Neural crest cell (in vitro differentiated cells): ENCODE data around the gene SH3PXD2A. TPM values are rescaled to one million over a fixed set of nuclear protein-coding genes. Genes with fewer than 3 reads are reported as not detected.
A peak's percentile ranks its signal among the peaks of the same experiment; 100 is the strongest.

Experiments
- DNase-seq: peaks from one replicate; pipeline ENCODE4 v3.0.0; 2021; ENCODE audit warnings: low read depth, mixed read lengths, low spot score
- H3K27ac Mint-ChIP-seq: one replicate; pipeline ENCODE4 v1.8.0; 2021; ENCODE audit warnings: mild to moderate bottlenecking, mixed read lengths; ENCODE audit not compliant: unreplicated experiment
- H3K27me3 Mint-ChIP-seq: 2 replicates; pipeline ENCODE4 v1.8.0; 2021; ENCODE audit warnings: low read depth, mild to moderate bottlenecking, mixed read lengths
- H3K36me3 Mint-ChIP-seq: 2 replicates; pipeline ENCODE4 v1.8.0; 2021; ENCODE audit warnings: low read depth, mild to moderate bottlenecking, mixed read lengths
- H3K4me1 Mint-ChIP-seq: 2 replicates; pipeline ENCODE4 v1.8.0; 2021; ENCODE audit warnings: mixed read lengths
- H3K4me3 Mint-ChIP-seq: one replicate; pipeline ENCODE4 v1.8.0; 2021; ENCODE audit warnings: mild to moderate bottlenecking, mixed read lengths
- H3K9me3 Mint-ChIP-seq: 2 replicates; pipeline ENCODE4 v1.8.0; 2021; ENCODE audit warnings: mixed read lengths
- total RNA-seq: library from RNA; stranded (reverse); gene quantifications from 2 replicates; pipeline ENCODE4 v1.2.1, GENCODE V29; 2021
- TF ChIP-seq, protein P1 (sequence below): fragments of 200-600 bp; sonication (generic); conservative IDR thresholded peaks from 2 replicates; pipeline ENCODE4 v1.5.0; 2021; ENCODE audit warnings: antibody characterized with exemption, mild to moderate bottlenecking

SH3PXD2A gene
- total RNA-seq, 1 donor from 2014 or later: 22.8 TPM

DNA sequence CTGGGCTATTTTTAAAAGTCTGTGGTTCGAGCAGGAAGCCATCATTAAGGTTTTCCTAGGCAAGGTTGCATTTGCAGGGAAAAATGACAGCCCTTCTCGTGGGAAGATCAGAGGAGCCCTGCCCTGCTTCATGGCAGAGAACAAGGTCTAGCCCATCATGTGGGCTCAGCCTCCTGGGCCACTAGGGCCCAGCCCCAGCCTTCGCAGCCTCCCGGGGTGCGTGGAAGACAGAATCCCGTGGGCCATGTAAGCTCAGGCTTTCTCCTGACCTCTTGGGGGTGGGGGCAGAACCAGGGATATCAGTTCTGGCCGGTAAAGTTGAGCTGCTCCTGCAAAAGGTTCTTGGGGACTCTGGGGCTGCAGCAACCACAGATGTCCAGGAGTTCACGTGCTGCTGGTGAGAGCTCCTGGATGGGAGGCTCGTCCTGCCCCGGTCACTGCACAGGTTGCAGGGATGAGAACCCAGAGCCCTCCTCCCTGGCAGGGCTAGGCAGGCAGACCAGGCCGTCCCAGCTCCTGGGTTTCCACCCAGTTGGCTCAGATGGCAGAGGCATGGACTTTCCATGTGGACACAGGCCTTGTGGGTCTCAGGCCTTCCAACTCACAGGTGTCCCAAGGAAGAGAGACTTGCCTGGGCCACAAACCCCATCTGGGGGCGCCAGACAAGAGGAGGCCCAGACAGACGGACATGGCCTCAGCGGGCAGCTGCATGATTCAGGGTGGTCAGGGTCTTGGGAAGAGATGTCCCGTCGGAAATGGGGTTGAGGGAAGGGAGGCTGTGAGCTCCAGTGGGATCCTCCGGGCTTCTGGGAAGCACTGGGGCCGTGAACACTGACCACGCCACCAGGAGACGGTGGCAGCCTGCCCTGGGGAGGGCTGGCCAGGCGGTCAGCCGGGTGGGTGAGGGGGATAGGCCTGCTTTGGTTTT, 235.7 kb downstream of the SH3PXD2A start:
- TF ChIP-seq, protein P1, sequence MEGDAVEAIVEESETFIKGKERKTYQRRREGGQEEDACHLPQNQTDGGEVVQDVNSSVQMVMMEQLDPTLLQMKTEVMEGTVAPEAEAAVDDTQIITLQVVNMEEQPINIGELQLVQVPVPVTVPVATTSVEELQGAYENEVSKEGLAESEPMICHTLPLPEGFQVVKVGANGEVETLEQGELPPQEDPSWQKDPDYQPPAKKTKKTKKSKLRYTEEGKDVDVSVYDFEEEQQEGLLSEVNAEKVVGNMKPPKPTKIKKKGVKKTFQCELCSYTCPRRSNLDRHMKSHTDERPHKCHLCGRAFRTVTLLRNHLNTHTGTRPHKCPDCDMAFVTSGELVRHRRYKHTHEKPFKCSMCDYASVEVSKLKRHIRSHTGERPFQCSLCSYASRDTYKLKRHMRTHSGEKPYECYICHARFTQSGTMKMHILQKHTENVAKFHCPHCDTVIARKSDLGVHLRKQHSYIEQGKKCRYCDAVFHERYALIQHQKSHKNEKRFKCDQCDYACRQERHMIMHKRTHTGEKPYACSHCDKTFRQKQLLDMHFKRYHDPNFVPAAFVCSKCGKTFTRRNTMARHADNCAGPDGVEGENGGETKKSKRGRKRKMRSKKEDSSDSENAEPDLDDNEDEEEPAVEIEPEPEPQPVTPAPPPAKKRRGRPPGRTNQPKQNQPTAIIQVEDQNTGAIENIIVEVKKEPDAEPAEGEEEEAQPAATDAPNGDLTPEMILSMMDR: no peak
- no peak overlapping the region for H3K4me3 Mint-ChIP-seq
- H3K9me3 Mint-ChIP-seq: no peaks in the 10 kb centered on the region
- H3K4me1 Mint-ChIP-seq: peaks cover 8% of the 10 kb centered on the region
- DNase-seq: no peak
- H3K27ac Mint-ChIP-seq: peak overlapping the region; percentile 62
- no peaks in the 10 kb centered on the region for H3K27me3 Mint-ChIP-seq
- no peaks in the 10 kb centered on the region for H3K36me3 Mint-ChIP-seq

DNA sequence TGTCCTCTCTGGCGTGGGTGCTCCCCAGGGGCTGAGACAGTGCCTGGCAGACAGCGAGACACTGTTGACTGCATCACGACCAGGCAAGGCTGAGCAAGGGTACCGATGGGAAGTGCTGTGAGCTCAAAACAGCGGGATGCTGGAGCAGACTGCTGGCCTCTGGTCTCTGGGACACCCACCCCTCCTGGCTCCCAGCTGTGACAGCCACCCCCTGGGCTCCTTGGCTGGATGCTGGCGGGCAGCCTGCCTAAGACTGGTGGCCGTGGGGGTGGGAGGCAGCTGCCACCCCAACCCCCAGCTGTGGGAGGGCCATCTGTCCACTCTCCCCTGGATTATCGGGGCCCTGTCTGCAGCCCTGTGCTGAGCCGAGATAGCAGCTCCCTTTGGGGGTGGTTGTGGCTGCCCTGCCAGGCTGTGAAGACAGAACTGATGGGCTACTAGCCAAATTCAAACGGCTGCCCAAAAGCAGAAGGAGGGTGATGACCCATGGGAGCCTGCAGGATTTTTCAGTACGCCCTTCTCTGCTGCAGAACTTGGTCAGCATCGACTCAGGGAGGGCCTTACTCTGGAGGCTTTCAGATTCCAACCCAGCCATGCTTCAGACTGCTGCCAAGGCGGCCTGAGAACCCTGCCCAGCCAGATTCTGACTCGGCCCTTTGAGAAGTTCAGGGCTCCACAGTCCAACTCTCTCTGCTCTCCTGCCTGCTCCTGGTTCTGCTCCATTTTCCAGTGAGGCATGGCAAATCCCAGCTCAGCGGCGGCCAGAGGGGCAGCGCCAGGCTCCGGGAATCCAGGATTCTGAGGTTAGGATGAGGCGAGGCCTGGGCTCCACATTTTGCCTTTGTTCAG, 236.6 kb downstream of the SH3PXD2A start:
- TF ChIP-seq, protein P1: no peak
- H3K27ac Mint-ChIP-seq: peak overlapping the region; percentile 35
- H3K27me3 Mint-ChIP-seq: no peaks in the 10 kb centered on the region
- H3K4me3 Mint-ChIP-seq: no peak overlapping the region
- peaks cover 9% of the 10 kb centered on the region for H3K4me1 Mint-ChIP-seq
- H3K9me3 Mint-ChIP-seq: no peaks in the 10 kb centered on the region
- DNase-seq: no peak
- no peaks in the 10 kb centered on the region for H3K36me3 Mint-ChIP-seq

DNA sequence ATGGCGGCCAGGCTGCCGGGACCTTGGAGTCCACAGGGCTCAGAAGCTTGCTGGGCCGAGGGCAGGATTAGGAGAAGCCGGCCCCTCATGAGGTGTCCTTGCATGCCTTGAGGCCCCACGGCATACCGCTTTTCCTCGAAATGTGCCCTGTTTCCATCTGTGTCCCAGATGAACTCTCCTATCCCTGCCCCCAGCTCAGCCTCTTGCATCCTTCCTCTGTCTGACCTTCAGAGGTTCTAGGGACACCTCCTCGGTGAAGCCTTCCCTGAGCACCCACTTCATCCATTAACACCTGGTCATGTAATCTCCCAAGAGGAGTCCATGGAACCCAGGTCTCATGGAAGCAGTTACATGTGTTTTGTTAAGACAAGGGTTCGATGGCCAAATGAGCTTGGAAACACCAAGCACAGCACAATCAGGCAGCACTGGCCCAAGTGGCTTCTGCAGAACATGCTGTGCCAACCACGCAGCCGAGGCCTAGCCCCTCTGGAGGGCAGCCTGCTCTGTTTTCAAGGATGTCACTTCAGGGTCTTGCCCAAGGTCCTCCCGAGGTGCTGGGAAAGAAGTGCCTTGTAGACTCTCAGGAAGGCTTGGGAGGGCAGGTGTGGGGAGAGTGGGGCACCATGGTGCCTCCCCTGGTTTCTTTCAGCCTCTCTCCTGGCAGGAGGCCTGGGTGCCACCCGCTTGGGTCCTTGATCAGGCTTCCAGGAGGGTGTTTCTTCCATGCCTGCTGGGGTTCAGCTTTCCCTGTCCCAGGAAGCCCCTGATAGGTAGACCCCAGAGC, 237.6 kb downstream of the SH3PXD2A start:
- Mint-ChIP-seq H3K36me3 (peaks cover 5% of the 10 kb centered on the region), H3K4me3 (no peak overlapping the region), H3K27me3 (no peaks in the 10 kb centered on the region), H3K9me3 (no peaks in the 10 kb centered on the region), H3K27ac (no peak overlapping the region), H3K4me1 (peaks cover 9% of the 10 kb centered on the region)
- TF ChIP-seq, protein P1: no peak
- DNase-seq: no peak

DNA sequence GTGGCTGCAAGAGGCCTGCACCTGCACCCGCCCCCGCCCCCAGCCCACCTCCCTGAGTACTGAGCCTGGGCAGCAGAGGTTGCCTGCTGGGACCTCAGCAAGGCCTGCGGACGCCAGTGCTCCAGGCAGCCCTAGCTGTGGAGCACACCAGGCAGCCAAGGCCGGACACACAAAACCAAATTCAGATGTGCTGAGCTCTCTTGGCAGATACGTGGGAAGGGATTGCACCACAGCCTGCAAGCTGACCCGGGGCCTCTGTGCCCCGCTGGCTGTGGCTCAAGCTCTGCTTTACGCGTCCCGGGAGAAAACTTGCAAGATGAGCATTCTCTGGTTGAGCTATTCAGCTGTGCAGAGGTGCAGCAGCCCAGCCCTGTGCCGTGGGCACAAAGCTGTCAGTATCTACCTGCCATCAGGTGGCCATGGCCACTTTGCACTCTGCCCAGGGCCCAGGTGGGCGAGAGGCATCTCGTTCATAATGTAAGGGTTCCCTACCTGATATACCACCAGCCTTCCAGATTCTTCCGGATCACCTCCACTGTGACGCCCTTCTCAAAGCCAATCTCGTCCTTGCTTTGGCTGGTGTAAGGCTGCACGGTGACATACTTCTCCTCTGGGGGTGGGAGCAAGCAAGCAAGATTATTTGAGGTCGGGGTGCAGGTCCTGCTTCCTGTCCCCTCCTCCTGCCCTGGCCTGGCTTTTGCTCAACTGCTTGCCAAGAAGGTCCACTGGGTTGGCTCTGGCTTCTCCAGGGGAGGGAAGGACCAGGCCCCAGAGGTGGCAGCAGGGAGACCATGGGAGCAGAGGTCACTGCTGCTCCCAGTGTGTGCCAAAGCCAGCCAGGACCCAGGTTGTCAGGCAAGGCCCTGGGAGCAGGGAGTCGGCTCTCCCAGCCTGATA, 238.4 kb downstream of the SH3PXD2A start:
- H3K27ac Mint-ChIP-seq: no peak overlapping the region
- TF ChIP-seq, protein P1: no peak

More for the DNA sequence above, 238.4 kb downstream of the SH3PXD2A start:
- Mint-ChIP-seq H3K27me3 (no peaks in the 10 kb centered on the region), H3K4me3 (no peak overlapping the region), H3K9me3 (no peaks in the 10 kb centered on the region), H3K4me1 (peaks cover 15% of the 10 kb centered on the region), H3K36me3 (peaks cover 8% of the 10 kb centered on the region)
- no peak for DNase-seq
